Esophagus muscularis mucosa (tissue), 4 donors: ENCODE measurements around the gene RASAL1. TPM values are rescaled to one million over a fixed set of nuclear protein-coding genes. Genes with fewer than 3 reads are reported as not detected.
A peak's percentile ranks its signal among the peaks of the same experiment; 100 is the strongest.

ENCODE experiments used
- DNase-seq: peaks from one replicate; pipeline ENCODE4 v3.0.0-alpha.2; 2017; ENCODE audit errors: extremely low spot score
- H3K27ac ChIP-seq, 4 donors: fragments of 200-600 bp; sonication (generic); replicated peaks in 1 of 4; 1 replicate in 3 of 4; 2 replicates in 1 of 4; pipeline ENCODE4 v1.5.1; 2016 to 2019; ENCODE audit warnings: mild to moderate bottlenecking in 1 of 4
- H3K27me3 ChIP-seq, 4 donors: fragments of 200-600 bp; sonication (generic); one replicate each; pipeline versions ENCODE4 v1.5.1 to v1.6.0; 2016 to 2019
- H3K36me3 ChIP-seq, 4 donors: fragments of 200-600 bp; sonication (generic); one replicate each; pipeline ENCODE4 v1.5.1; 2016 to 2019
- H3K4me1 ChIP-seq, 4 donors: fragments of 200-600 bp; sonication (generic); one replicate each; pipeline ENCODE4 v1.5.1; 2016 to 2019
- H3K4me3 ChIP-seq, 4 donors: fragments of 200-600 bp; sonication (generic); 1 replicate in 2 of 4; 2 replicates in 2 of 4; pipeline ENCODE4 v1.5.1; 2016 to 2019; ENCODE audit warnings: mild to moderate bottlenecking in 4 of 4, moderate library complexity in 1 of 4
- H3K9me3 ChIP-seq, 4 donors: fragments of 200-600 bp; sonication (generic); 1 replicate in 3 of 4; 2 replicates in 1 of 4; pipeline ENCODE4 v1.5.1; 2016 to 2019
- EP300 ChIP-seq: sonication (generic); formaldehyde crosslinking; IDR thresholded peaks from one replicate; pipeline ENCODE4 v1.6.1; 2017; ENCODE audit warnings: antibody characterized with exemption
- POLR2A ChIP-seq: fragments of 450-650 bp; IDR thresholded peaks from one replicate; pipeline ENCODE4 v1.6.1; 2017; ENCODE audit warnings: antibody characterized with exemption, moderate library complexity, mild to moderate bottlenecking, low read depth
- POLR2AphosphoS5 ChIP-seq, 2 donors: sonication (generic); formaldehyde crosslinking; IDR thresholded peaks; one replicate each; pipeline ENCODE4 v1.6.1; 2017; ENCODE audit warnings: antibody characterized with exemption in 2 of 2
- WGBS: methylation state at CpG from one replicate; pipeline ENCODE4 v1.1.5; 2018; 5-methylcytosine and 5-hydroxymethylcytosine counted together
- intact Hi-C: fragments of 100-400 bp; cut with DNase I; formaldehyde crosslinking; loops from one replicate; pipeline ENCODE4 v1.15.1; 2023
- total RNA-seq, 4 donors: library from RNA; depleted of rRNA; stranded (reverse); fragments of >200 nt; gene quantifications; one replicate each; pipeline versions ENCODE4 v1.1.0 to v1.2.1, GENCODE V29; 2016
- TF ChIP-seq, protein P1 (sequence below), 3 experiments: fragments of 200-600 bp in 2 of 3; fragments of 450-650 bp in 1 of 3; sonication (generic) in 2 of 3; IDR thresholded peaks; one replicate each; pipeline ENCODE4 v1.5.1; 2017 to 2019; ENCODE audit warnings: antibody characterized with exemption in 3 of 3, mild to moderate bottlenecking in 2 of 3, moderate library complexity in 1 of 3

The RASAL1 gene
- total RNA-seq, 4 donors from 2014 or later, result 0.17 TPM; not detected in 3

GRCh38 chr12:113154351-113154973, 18.9 kb upstream of the RASAL1 start:
- no peak overlapping the region for H3K27ac ChIP-seq
- H3K36me3 ChIP-seq, result peaks cover 9 to 24% (median 23%) of the 10 kb centered on the region in 4 donors
- no peak for DNase-seq
- TF ChIP-seq POLR2A (no peak), EP300 (no peak), POLR2AphosphoS5 (IDR thresholded peaks at IDR 0.05) (no peak)
- TF ChIP-seq, protein P1, sequence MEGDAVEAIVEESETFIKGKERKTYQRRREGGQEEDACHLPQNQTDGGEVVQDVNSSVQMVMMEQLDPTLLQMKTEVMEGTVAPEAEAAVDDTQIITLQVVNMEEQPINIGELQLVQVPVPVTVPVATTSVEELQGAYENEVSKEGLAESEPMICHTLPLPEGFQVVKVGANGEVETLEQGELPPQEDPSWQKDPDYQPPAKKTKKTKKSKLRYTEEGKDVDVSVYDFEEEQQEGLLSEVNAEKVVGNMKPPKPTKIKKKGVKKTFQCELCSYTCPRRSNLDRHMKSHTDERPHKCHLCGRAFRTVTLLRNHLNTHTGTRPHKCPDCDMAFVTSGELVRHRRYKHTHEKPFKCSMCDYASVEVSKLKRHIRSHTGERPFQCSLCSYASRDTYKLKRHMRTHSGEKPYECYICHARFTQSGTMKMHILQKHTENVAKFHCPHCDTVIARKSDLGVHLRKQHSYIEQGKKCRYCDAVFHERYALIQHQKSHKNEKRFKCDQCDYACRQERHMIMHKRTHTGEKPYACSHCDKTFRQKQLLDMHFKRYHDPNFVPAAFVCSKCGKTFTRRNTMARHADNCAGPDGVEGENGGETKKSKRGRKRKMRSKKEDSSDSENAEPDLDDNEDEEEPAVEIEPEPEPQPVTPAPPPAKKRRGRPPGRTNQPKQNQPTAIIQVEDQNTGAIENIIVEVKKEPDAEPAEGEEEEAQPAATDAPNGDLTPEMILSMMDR (IDR thresholded peaks at IDR 0.05), result no peak
- H3K4me1 ChIP-seq, result peaks cover 18 to 34% (median 32%) of the 10 kb centered on the region in 4 donors
- H3K9me3 ChIP-seq, result no peaks in the 10 kb centered on the region
- WGBS, result 4% methylated on average over 9 of the region's 51 CpGs
- intact Hi-C loops, result loop anchor here (5.0 kb wide), 1 partner anchor 107 kb away; no protein-coding TSS in a partner anchor
- peaks cover 0 to 84% (median 25%) of the 10 kb centered on the region in 4 donors for H3K27me3 ChIP-seq
- H3K4me3 ChIP-seq, result peak overlapping the region in 3 of 4 donors; percentile 2 to 26 (median 17)

DNA sequence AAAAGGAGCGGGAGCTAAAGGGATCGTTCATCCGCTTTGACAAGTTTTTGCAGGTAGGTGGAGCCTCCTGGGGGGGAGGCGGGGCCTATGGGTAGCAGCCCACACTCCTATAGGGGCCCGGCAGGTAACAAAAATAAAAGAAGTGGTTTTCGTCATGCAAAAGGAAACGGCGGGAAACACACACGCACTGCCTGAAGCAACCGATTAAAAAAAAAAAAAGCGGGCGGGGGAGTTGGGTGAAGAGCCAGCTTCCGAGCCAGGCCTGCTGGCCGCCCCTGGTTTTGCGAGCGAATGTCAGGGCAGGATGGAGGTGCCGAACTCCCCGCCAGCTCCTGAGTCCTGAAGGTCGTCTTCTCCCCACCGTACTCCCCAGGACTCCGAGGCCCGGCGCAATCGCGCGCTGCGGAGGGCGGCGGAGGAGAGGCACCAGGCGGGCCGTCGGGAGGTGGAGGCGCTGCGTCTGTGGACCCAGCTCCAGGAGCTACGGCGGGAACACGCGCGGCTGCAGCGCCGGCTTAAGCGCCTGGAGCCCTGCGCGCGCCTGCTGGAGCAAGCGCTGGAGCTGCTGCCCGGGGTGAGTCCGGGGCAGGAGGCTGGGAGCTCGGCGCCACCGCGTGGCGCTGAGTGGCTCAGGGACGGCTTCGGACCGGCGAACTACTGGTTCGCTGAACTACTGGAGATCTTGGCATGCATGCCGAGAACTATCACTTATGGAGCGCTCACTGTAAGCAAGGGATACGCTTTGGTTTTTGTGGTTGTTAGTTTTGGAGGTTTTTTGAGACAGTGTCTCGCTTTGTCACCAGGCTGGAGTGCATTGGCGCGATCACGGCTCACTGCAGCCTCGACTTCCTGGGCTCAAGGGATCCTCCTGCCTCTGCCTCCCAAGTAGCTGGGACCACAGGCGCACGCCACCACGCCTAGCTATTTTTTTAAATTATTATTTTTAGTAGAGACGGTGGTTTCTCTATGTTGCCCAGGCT, 17.6 kb upstream of the RASAL1 start:
- H3K27ac ChIP-seq, result no peak overlapping the region
- intact Hi-C loops, result loop anchor here (5.0 kb wide), 1 partner anchor 106 kb away; no protein-coding TSS in a partner anchor
- TF ChIP-seq, protein P1 (IDR thresholded peaks at IDR 0.05), result peak; percentile 35 to 49 (median 46)
- TF ChIP-seq POLR2A, result no peak
- peaks cover 0 to 75% (median 25%) of the 10 kb centered on the region in 4 donors for H3K27me3 ChIP-seq
- peaks cover 18 to 38% (median 35%) of the 10 kb centered on the region in 4 donors for H3K4me1 ChIP-seq
- peak overlapping the region; percentile 42 to 58 (median 48) for H3K4me3 ChIP-seq
- no peak for DNase-seq
- peaks cover 0 to 10% (median 10%) of the 10 kb centered on the region in 4 donors for H3K36me3 ChIP-seq
- 12% methylated on average over 39 of the region's 70 CpGs for WGBS
- no peaks in the 10 kb centered on the region for H3K9me3 ChIP-seq

DNA sequence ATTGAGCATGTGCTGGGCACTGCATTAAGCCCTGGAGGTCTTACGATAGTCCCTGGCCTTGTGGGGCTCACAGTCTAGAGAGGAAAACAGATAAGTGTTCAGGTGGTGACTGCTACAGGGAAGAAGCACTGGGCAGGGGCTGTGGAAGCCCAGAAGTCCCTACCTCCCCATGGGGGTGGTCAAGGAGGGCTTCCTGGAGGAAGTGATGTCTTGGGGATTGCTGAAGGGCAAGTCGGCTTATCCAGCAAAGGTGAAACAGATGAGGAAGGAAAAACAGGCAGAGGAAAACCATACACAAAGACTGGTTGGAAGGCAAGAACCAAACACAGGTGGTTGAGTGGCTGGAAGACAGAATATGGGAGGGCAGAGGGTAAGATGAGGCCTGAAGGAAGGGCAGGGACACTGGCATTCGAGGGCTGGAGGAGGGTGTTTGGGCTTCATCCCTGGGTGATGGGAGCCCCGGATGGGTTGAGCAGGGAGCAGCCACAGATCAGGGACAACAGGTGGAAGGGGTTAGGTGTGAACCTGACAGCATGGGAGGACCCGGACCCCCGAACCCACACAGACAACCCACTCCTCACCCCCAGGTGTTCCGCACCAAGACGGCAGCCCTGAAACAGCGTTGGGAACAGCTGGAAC, 16.8 kb upstream of the RASAL1 start:
- H3K4me1 ChIP-seq, result peaks cover 18 to 38% (median 35%) of the 10 kb centered on the region in 4 donors
- DNase-seq, result no peak
- H3K27ac ChIP-seq, result no peak overlapping the region
- peak overlapping the region; percentile 42 to 58 (median 48) for H3K4me3 ChIP-seq
- 43% methylated on average over 5 of the region's 9 CpGs for WGBS
- H3K36me3 ChIP-seq, result peaks cover 0 to 2% (median 2%) of the 10 kb centered on the region in 4 donors
- TF ChIP-seq, protein P1 (IDR thresholded peaks at IDR 0.05), result no peak
- no peak for TF ChIP-seq POLR2A
- intact Hi-C loops, result loop anchor here (5.0 kb wide), 1 partner anchor 105 kb away; no protein-coding TSS in a partner anchor
- peaks cover 0 to under 1% (median 0%) of the 10 kb centered on the region in 4 donors for H3K9me3 ChIP-seq
- peaks cover 0 to 70% (median 25%) of the 10 kb centered on the region in 4 donors for H3K27me3 ChIP-seq

DNA sequence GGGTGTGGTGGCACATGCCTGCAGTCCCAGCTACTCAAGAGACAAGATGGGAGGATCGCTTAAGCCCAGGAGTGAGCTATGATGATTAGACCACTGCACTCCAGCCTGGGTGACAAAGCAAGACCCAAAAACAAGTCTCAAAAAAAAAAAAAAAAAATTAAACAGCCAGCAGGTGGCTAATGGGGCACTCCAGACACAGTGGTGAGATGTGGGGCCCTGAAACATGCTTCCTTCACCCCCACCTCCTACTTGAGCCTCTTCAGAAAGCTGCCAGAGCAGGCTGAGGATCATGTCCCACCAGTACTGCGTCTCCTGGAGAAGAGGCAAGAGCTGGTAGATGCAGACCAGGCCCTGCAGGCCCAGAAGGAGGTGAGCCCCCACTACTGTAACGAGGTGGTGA, 16.1 kb upstream of the RASAL1 start:
- peaks cover 0 to 65% (median 25%) of the 10 kb centered on the region in 4 donors for H3K27me3 ChIP-seq
- DNase-seq, result no peak
- TF ChIP-seq, protein P1 (IDR thresholded peaks at IDR 0.05), result no peak
- TF ChIP-seq POLR2A (no peak), EP300 (no peak), POLR2AphosphoS5 (IDR thresholded peaks at IDR 0.05) (no peak)
- H3K4me3 ChIP-seq, result no peak overlapping the region
- peaks cover 0 to 6% (median 0%) of the 10 kb centered on the region in 4 donors for H3K9me3 ChIP-seq
- no peaks in the 10 kb centered on the region for H3K36me3 ChIP-seq
- intact Hi-C loops, result loop anchor here (5.0 kb wide), 1 partner anchor 104 kb away; no protein-coding TSS in a partner anchor
- 95% methylated on average over 3 of the region's 3 CpGs for WGBS
- H3K4me1 ChIP-seq, result peaks cover 18 to 38% (median 35%) of the 10 kb centered on the region in 4 donors
- H3K27ac ChIP-seq, result no peak overlapping the region
